Measurements from ENCODE around the gene SMAD9.

GRCh38 chr13:36950920-36951319 lies 30.9 kb upstream of the SMAD9 start:
- TF ChIP-seq EZH2 (IDR thresholded peaks at IDR 0.05; ENCODE audit: insufficient read depth, poor library complexity, severe bottlenecking) (no peak), EZH2phosphoT487 (IDR thresholded peaks at IDR 0.05; ENCODE audit: insufficient read depth, low read depth) (no peak)

All from GM23248 (cell line).